ENCODE results near the gene IFNL1.
"Not testable (repeated sequence)": the region's sequence is repeated elsewhere in the genome, so short reads cannot be mapped to it uniquely, and the experiment has no call there.

Gene IFNL1

DNA sequence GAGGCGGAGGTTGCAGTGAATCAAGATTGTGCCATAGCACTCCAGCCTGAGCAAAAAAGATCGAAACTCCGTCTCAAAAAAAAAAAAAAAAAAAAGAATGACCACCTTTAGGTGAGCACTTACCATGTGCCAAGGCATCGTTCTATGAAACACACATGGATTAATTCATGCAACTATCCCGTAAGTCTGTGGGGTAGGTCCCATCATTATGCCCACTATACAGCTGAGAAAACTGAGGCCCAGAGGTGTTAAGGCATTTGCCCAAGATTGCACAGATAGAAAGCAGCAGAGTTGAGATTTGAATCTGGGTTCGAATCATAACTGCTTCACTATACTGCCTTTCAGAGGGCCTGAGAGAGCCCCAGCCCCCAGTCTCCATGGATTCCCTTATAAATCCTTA is 37.3 kb downstream of the IFNL1 start:
- TF ChIP-seq JUND (IDR thresholded peaks at IDR 0.05; ENCODE audit: low read depth) = no peak
- in situ Hi-C loops (cut with HindIII; ENCODE audit: low pct_unique_long_range_greater_than_20kb, low sequenced_read_pairs) = no loop called here
- DNase-seq (ENCODE audit: low read depth in 1 of 2, low spot score in 1 of 2) = no peak

DNA sequence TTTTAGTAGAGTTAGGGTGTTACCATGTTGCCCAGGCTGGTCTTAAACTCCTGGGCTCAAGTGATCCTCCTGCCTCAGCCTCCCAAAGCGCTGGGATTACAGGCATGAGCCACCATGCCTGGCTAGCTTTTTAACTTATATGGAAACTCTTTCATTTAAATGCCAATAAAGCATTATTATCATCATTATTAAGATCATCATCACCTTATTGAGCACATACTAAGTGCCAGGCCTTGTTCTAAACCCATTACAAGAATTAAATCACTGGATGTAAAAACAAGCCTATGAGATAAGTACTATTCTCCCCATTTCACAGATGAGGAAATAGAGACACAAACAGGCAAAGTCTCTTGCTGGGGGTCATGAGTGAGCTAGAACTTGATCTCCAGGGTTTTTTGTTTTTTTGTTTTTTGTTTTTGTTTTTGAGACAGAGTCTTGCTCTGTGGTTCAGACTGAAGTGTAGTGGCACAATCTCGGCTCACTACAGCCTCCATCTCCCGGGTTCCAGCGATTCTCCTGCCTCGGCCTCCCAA is 38.3 kb downstream of the IFNL1 start:
- in situ Hi-C loops (cut with HindIII; ENCODE audit: low pct_unique_long_range_greater_than_20kb, low sequenced_read_pairs) = no loop called here
- TF ChIP-seq JUND (IDR thresholded peaks at IDR 0.05; ENCODE audit: low read depth) = no peak
- no peak for DNase-seq (ENCODE audit: low read depth in 1 of 2, low spot score in 1 of 2)

DNA sequence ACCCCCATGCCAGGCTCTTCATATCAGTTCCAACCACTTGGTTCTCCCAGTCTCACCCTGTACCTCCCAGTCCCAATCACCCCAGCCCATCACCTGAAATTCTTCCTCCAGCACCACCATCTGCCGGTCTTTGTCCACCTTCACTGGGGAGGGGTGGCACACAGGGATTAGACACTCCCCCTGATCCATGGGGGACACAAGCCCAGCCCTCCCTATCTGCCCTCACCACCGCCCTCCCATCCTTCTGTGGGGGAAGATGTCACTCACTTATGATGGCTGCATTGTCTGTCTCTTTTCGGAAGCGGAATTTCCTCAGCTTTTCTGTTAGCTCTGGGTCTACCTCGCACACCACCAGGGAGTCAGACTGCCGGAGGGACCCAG is 39.0 kb downstream of the IFNL1 start:
- in situ Hi-C loops (cut with HindIII; ENCODE audit: low pct_unique_long_range_greater_than_20kb, low sequenced_read_pairs) = no loop called here
- no peak for DNase-seq (ENCODE audit: low read depth in 1 of 2, low spot score in 1 of 2)
- no peak for TF ChIP-seq JUND (IDR thresholded peaks at IDR 0.05; ENCODE audit: low read depth)

DNA sequence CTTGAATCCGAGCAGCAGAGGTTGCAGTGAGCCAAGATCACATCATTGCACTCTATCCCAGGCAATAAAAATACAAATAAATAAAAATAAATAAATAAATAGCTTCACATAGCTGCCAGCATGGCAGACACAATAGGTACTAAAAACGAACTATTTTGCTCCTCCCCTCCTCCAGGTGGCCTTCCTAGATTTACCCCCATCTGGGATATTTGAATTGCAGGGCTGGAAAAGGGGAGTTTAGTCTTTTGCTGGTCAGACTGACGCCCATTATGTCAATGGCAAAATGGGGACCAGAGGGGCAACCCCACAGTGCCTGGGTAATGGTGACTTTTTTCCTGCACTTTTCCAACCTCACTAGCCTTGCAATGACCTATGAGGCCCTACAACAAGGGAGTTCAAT is 40.3 kb downstream of the IFNL1 start:
- in situ Hi-C loops (cut with HindIII; ENCODE audit: low pct_unique_long_range_greater_than_20kb, low sequenced_read_pairs) = no loop called here
- DNase-seq (ENCODE audit: low read depth in 1 of 2, low spot score in 1 of 2) = no peak
- no peak for TF ChIP-seq JUND (IDR thresholded peaks at IDR 0.05; ENCODE audit: low read depth)

DNA sequence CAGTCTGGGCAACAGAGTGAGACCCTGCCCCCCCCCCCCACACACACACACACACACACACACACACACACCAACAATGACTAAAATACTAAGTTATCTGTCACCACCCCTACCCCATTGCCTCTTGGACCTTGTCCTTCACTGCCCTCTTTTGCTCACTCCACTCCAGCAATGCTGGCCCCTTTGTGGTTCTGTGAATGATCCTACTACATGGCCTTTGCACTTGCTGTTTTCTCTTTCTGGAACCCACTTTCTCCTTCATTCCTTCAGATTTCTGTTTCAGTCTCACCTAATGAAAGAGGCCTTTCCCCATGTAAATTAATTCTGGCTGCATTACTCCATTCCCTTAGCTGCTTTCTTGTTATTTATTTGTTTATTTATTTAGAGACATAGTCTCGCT is 43.5 kb downstream of the IFNL1 start:
- DNase-seq (ENCODE audit: low read depth in 1 of 2, low spot score in 1 of 2) = no peak
- in situ Hi-C loops (cut with HindIII; ENCODE audit: low pct_unique_long_range_greater_than_20kb, low sequenced_read_pairs) = no loop called here
- TF ChIP-seq JUND (IDR thresholded peaks at IDR 0.05; ENCODE audit: low read depth) = no peak

DNA sequence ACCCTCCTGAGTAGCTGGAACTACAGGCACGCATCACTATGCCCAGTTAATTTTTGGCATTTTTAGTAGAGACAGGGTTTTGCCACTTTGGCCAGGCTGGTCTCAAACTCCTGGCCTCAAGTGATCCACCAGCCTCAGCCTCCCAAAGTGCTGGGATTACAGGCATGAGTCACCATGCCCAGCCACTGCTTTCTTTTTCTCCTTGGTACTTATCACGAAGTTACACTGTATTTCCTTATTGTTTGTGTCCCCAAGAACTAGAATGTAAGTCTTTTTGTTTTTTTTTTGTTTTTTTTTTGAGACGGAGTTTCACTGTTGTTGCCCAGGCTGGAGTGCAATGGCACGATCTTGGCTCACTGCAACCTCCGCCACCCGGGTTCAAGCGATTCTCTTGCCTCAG is 43.9 kb downstream of the IFNL1 start:
- DNase-seq (ENCODE audit: low read depth in 1 of 2, low spot score in 1 of 2); in situ Hi-C loops (cut with HindIII; ENCODE audit: low pct_unique_long_range_greater_than_20kb, low sequenced_read_pairs): not testable (repeated sequence)

DNA sequence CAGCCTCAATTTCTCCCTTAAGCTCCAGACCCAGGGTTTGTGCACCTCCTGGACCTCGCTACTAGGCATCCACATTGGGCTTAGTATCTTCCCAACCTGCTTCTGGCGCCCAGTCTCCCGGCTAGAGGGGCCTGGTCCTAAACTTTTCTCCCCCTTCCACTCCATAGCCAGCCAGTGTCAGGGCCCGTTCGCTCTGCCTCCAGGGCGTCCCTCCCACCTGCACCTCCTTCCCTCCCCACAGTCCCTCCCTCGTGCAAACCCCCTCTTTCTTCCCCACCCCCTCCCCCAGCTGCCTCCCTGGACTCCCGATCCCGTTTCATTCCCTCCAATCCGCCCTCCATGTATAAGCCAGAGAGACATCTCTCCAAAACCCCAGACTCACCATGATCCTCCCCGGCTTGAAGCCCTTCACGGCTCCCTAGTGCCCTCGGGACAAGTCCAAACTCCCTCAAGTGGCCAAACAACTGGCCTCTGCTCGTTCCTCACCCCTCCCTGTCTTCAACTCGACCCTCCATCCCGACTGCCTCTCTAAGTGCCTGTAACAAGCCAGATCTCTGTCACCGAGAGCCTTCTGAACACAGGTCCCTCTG is 45.0 kb downstream of the IFNL1 start:
- peak; percentile 26 for DNase-seq (ENCODE audit: low read depth in 1 of 2, low spot score in 1 of 2)
- no peak for TF ChIP-seq JUND (IDR thresholded peaks at IDR 0.05; ENCODE audit: low read depth)
- in situ Hi-C loops (cut with HindIII; ENCODE audit: low pct_unique_long_range_greater_than_20kb, low sequenced_read_pairs) = no loop called here

DNA sequence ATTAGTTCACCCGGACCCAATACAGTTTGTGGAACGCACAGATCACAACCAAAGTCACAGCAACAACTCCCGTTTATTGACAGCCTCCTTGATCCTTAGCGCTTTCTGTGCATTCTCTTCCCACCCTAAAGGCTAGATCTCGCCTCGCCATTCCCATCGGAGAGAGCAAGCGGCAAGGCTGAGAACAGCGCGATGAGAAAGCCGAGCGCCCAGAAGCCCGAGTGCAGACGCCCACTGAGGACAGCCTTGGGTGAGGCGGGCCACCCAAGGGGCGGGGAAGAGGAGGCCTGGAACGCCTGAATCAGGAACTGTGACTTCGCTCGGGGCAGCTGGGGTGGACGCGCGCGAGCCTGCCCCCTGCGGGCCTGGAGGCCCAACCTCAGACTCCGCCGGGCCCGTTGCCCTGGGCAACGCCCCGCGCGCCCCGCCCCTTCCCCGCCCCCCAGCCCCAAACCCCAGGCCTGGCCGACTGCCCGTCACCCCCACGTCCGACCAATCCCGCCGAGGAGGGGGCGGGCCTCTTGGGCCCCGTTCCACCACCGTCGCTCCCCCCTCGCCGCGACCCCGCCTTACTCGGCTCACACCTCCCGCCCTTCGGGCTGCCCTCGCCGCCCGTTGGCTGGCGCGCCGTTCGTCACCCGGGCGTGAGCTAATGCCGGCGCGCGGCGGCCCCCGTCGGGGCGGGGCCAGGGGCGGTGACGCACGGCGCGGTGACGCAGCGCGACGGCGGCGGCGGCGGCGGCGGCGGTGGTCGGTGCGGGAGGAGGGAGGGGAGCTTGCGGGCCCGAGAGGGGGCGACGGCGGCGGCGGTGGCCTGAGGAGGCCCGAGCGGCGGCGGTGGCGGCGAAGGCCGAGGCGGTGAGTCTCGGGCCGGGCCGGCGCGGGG is 45.8 kb downstream of the IFNL1 start, which contains the start of gene SAMD4B:
Gene SAMD4B (plus strand): TSS at position 703 of the 886 bp plus-strand sequence. CDS start 14,473 bp downstream, outside the sequence.
- peak; percentile 80 to 97 for DNase-seq (ENCODE audit: low read depth in 1 of 2, low spot score in 1 of 2)
- TF ChIP-seq JUND (IDR thresholded peaks at IDR 0.05; ENCODE audit: low read depth) = no peak
- in situ Hi-C loops (cut with HindIII; ENCODE audit: low pct_unique_long_range_greater_than_20kb, low sequenced_read_pairs) = no loop called here

DNA sequence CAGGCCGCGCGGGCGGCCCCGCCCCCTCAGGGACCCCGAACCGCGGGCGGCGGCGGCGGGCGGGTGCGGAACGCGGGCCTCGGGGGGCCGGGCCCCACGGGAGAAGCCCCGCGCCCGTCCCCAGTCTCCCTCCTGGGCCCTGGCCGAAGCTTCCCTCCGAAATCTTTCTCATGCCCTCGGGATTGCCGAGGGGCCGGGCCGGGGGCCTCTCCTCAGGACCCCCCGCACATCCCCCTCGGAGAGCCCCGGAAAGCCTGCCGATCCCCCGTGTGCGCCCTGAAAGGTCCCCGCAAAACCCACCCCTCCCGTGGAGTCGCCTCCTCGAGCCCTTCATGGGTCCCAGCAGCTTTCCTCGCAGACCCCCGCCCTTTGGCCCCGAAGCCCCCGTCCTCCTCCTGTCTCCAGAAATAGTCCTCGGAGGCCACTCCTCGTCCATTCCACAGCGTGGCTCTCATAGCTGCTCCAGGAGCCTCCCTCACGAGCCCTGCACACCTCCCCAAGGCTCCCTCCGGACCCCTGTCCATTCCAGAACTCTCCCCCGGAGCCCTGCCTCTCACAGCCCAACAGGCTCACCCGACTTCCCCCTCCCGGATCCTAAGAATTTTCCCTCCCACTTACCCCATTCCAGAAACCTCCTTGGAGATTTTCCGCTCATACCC is 46.6 kb downstream of the IFNL1 start:
- in situ Hi-C loops (cut with HindIII; ENCODE audit: low pct_unique_long_range_greater_than_20kb, low sequenced_read_pairs) = no loop called here

DNA sequence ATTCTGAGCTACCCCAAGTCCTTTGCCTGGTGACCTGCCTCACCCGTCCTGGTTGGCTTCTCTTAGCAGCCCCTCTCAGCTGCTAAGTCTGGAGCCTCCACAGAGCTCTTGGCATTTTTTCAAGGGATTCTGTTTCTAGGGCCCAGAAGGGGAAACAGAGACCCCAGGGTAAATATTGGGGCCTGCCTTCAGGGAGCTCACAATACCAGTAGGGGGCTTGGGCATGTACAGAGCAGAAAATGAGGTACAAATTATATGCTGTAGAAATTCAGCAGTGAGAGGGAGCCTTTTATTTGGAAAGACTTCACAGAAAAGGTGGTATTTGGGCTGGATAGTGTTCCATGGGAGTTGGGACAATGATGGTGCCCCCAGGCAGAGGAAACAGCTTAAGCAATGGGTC is 49.7 kb downstream of the IFNL1 start:
- TF ChIP-seq JUND (IDR thresholded peaks at IDR 0.05; ENCODE audit: low read depth) = no peak
- in situ Hi-C loops (cut with HindIII; ENCODE audit: low pct_unique_long_range_greater_than_20kb, low sequenced_read_pairs) = no loop called here
- no peak for DNase-seq (ENCODE audit: low read depth in 1 of 2, low spot score in 1 of 2)

More for the DNA sequence above, 46.6 kb downstream of the IFNL1 start:
- DNase-seq (ENCODE audit: low read depth in 1 of 2, low spot score in 1 of 2) = no peak
- no peak for TF ChIP-seq JUND (IDR thresholded peaks at IDR 0.05; ENCODE audit: low read depth)

DNA sequence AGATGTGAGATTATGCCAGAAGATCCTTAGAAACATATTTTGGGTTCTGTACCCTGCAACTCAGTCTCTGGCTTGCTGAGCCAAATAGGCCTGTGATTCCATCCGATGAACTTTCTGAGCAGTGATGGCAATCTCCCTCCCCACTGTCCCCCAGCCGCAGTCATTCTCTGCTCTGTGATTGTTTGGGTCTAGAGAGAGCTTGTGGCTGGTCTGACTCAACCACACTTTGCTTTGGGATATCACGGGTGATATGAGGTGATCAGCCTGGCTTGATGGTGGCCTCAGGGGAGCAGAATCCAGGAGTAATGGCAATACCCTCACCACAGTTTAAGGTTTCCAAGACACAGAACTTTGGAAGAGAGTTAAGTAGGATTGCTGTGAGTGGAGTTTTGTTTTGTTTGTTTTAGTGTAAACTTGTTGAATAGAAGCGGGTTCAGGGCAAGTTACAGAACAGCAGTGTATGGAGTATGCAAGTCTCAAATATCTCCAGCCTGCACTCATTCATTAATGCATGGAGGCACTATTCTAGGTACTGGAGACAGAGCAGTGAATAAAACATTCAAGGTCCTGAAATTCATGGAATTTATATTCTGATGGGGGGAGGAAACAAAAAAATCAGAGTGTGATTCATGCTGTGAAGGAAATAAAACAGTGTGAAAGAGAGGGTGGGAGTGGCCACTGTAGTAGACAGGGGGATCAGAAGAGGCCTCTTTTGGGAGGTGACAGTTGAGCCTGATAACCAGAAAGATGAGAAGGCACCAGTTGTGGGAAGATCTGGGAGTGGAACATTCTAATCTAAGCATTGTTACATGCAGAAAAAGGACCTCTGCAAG is 51.3 kb downstream of the IFNL1 start:
- in situ Hi-C loops (cut with HindIII; ENCODE audit: low pct_unique_long_range_greater_than_20kb, low sequenced_read_pairs) = no loop called here
- DNase-seq (ENCODE audit: low read depth in 1 of 2, low spot score in 1 of 2) = no peak
- TF ChIP-seq JUND (IDR thresholded peaks at IDR 0.05; ENCODE audit: low read depth) = no peak

All from T47D (cell line).